HUDEP-2 (cell line): ENCODE results near the gene PRSS58.

Source experiments
- DNase-seq, 76 experiments: peaks; one replicate each; lab custom pipeline; 2025; ENCODE audit not compliant: unreplicated experiment in 76 of 76; lab: John Stamatoyannopoulos, UW

PRSS58 gene

DNA sequence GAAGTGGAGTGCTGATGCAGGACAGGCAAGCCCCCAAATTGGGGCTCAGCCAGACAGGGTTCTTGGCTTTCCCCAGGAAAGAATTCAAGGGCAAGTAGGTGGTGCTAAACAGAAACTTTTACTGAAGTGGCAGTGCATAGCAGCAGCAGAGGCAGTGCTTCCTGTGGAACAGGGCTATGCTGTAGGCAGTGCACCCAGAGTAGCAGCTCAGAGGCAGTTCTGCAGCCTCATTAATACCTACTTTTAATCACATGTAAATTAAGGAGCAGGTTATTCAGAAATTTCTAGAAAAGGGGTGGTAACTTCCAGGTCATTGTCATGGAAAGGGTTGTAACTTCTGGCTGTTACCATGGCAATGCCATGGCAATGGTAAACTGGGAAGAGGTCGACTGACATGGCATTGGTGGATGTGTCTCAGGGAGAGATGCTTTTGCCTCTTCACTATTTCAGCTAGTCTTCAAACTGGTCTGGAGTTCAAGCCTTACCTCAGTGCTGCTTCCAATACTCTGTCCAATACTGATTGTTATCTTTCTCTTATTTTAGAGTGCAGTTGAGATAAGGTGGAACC lies 29.2 kb downstream of the PRSS58 start:
- no peak for DNase-seq
